ENCODE measurements around the gene ZNF791.
"Not testable (repeated sequence)": the region's sequence is repeated elsewhere in the genome, so short reads cannot be mapped to it uniquely, and the experiment has no call there.

The ZNF791 gene

GRCh38 chr19:12610540-12611360, at the start of gene ZNF791, which contains the start of gene ZNF490:
TSS of gene ZNF791 (plus strand) at chr19:12610920. CDS start at chr19:12611080, 160 bp downstream.
TSS of gene ZNF490 (minus strand) at chr19:12610813. CDS start at chr19:12610680, 133 bp downstream.
- DNase-seq (ENCODE audit: low read depth, low spot score) = peak; percentile 90

DNA sequence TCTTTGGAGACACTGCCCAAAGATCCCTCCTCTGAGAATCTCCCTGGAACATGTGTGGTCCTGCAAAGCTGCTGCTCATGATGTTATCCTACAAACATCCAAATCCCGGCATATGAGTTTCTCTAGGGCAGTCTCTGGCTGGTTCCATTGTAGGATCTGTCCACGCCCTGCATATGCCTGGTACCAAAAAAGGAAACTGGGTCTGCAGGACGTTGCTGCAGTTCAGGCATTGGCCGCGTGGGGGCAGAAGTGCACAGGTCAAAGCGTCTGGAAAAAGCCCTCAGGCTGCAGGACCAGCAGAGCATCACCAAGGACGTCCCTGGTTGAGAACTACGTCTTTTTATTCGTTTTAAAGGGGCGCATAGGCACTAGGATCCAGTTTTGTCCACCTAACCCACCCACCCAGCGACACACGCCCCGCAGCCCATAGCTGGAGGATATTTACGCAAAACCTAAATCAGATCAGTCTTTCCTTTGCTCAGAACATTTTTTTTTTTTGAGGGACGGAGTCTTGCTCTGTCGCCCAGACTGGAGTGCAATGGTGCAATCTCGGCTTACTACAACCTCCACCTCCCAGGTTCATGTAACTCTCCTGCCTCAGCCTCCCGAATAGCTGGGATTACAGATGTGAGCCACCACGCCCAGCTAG, 46.6 kb upstream of the ZNF791 start:
- DNase-seq (ENCODE audit: low read depth, low spot score) = peak; percentile 51

- not testable (repeated sequence) for DNase-seq (ENCODE audit: low read depth, low spot score)
Measured at GRCh38 chr19:12566380-12566779, 44.3 kb upstream of the ZNF791 start.

DNA sequence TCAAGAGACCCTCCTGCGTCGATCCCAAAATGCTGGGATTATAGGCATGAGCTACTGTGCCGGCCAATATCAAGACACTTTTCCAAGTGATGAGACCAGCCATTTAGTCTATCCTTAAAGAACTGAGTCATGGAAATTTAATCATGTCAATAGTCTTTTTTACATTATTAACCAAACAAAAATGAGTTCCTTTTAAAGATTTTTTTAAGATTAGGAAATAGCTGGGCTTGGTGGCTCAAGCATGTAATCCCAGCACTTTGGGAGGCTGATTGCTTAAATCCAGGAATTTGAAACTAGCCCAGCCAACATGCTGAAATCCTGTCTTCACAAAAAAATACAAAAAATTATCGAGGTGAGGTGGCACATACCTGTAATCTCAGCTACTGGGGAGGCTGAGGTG, 42.8 kb upstream of the ZNF791 start:
- DNase-seq (ENCODE audit: low read depth, low spot score) = no peak

- DNase-seq (ENCODE audit: low read depth, low spot score) = no peak
Measured at GRCh38 chr19:12574036-12574435, 36.7 kb upstream of the ZNF791 start.

DNA sequence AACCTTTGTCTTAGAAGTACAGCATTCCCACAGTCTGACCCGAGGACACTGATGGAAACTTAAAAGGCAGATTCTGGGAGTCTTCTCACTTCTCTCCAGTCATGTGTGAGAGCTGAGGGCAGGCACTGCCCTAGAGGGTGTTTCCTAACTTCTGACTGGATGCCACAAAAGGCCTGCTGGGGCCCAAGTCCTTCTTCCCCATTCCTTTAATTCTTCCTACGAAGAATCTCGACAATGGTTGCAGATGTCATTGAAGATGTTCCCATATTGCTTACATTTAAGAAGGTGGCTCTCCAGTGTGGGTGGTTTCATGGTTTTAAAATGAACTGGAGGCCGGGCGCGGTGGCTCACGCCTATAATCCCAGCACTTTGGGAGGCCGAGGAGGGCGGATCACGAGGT, 32.1 kb upstream of the ZNF791 start:
- no peak for DNase-seq (ENCODE audit: low read depth, low spot score)

DNA sequence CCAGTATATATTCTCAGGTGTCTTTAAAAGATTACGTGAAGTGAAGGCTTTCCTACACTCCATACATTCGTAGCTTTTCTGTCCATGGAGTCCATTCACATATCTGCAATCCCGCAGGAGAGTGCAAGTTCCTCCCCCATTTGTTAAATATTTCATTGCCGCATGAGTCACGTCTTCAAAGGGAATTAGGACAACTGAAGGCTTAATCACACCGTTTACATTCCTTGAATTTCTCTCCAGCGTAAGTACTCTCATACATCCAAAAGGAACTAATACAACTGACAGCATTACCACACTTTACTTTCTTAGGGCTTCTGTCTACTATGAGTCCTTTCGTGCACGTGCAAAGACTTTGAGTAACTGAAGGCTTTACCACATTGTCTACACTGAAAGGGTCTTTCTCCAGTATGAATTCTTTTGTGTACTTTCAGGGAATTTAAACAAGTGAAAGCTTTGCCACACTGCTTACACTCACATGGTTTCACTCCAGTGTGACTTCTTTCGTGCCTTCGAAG, 30.5 kb upstream of the ZNF791 start:
- no peak for DNase-seq (ENCODE audit: low read depth, low spot score)

- DNase-seq (ENCODE audit: low read depth, low spot score) = no peak
Measured at GRCh38 chr19:12581100-12581499, 29.6 kb upstream of the ZNF791 start.

DNA sequence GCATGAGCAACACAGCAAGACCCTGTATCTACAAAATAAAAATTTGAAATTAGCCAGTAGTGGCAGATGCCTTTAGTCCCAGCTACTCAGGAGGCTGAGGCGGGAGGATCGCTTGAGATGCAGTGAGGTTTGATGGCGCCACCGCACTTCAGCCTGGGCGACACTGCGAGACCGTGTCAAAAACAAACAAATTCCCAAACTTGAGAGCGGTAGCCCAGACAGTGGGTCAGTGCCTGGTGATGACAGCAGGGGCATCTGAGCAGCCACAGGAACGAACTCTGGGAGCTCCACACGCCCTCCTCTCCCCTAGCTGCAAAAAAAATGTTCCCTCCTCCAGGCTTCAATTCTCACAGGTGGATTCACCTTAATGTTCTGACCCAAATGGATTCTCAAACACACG, 14.2 kb upstream of the ZNF791 start:
- DNase-seq (ENCODE audit: low read depth, low spot score) = no peak

GRCh38 chr19:12596927-12597548, 13.7 kb upstream of the ZNF791 start:
- no peak for DNase-seq (ENCODE audit: low read depth, low spot score)

- no peak for DNase-seq (ENCODE audit: low read depth, low spot score)
Measured at GRCh38 chr19:12597594-12597993, 13.1 kb upstream of the ZNF791 start.

GRCh38 chr19:12603714-12604113, 7.0 kb upstream of the ZNF791 start:
- DNase-seq (ENCODE audit: low read depth, low spot score) = no peak

DNA sequence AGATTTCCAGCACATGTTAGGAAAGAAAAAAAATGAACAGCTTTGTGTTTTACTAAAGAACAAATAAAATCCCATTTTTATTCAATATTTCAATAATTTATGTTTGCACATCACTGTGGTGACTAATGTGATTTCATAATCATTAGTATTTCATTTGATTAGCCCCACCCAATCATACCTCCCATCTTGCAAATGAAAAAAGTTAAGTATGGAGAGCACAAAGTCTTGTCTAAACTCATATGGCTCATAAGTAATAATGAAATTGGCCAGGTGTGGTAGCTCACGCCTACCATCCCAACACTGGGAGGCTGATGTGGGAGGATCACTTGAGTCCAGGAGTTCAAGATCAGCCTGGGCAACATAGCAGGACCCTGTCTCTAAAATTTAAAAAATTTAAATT, 3.9 kb upstream of the ZNF791 start:
- no peak for DNase-seq (ENCODE audit: low read depth, low spot score)

- DNase-seq (ENCODE audit: low read depth, low spot score) = no peak
Measured at GRCh38 chr19:12607631-12608030, 3.1 kb upstream of the ZNF791 start.

- peak; percentile 21 for DNase-seq (ENCODE audit: low read depth, low spot score)
Measured at GRCh38 chr19:12611361-12611699, 610 bp downstream of the ZNF791 start.

DNA sequence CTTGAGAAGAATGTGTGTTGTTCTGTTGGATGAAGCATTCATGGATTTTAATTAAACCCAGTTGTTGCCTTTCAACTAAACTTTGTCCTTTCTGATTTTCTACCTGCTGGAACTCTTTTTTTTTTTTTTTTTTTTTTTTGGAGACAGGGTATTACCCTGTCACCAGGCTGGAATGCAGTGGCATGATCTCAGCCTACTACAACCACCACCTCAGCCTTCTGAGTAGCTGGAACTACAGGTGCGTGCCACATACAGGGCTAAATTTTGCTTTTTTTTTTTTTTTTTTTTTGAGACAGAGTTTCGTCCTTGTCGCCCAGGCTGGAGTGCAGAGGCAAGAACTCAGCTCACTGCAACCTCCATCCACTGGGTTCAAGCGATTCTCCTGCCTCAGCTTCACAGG, 6.9 kb downstream of the ZNF791 start:
- DNase-seq (ENCODE audit: low read depth, low spot score) = no peak

- DNase-seq (ENCODE audit: low read depth, low spot score) = not testable (repeated sequence)
Measured at GRCh38 chr19:12621253-12622024, 10.7 kb downstream of the ZNF791 start.

- no peak for DNase-seq (ENCODE audit: low read depth, low spot score)
Measured at GRCh38 chr19:12623361-12624031, 12.8 kb downstream of the ZNF791 start.

DNA sequence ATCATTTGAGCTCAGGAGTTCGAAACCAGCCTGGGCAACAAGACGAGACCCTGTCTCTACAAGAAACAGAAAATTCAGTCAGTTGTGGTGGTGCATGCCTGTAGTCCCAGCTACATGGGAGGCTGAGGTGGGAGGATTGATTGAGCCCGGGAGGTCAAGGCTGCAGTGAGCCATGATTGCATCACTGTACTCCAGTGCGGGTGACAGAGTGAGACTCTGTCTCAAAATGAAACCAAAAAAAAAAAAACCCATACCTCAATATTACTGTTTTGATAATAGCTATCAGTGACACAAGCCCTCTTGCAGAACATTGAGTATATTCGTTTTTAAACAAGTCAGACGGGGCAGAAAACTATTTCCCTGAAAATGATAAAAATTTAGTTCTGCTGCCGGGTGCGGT, 16.2 kb downstream of the ZNF791 start:
- no peak for DNase-seq (ENCODE audit: low read depth, low spot score)

DNA sequence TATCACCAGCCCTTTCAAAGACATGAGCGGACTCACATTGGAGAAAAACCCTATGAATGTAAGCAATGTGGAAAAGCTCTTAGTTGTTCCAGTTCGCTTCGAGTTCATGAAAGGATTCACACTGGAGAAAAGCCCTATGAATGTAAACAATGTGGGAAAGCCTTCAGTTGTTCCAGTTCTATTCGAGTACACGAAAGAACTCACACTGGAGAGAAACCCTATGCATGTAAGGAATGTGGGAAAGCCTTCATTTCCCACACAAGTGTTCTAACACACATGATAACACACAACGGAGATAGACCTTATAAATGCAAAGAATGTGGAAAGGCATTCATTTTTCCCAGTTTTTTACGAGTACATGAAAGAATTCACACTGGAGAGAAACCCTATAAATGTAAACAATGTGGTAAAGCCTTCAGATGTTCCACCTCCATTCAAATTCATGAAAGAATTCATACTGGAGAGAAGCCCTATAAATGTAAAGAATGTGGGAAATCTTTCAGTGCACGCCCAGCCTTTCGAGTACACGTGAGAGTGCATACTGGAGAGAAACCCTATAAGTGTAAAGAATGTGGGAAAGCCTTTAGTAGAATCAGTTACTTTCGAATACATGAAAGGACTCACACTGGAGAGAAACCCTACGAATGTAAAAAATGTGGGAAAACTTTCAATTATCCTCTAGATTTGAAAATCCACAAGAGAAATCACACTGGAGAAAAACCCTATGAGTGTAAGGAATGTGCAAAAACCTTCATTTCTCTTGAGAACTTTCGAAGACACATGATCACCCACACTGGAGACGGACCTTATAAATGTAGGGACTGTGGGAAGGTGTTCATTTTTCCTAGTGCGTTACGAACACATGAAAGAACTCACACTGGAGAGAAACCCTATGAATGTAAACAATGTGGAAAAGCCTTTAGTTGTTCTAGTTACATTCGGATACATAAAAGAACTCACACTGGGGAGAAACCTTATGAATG, 17.6 kb downstream of the ZNF791 start:
- no peak for DNase-seq (ENCODE audit: low read depth, low spot score)
